Activated CD8-positive, alpha-beta memory T cell treated with anti-CD3 and anti-CD28 coated beads, Interleukin-2, amount 50 U/mL, for 1 hour (primary cell): Measurements from ENCODE around the gene RAB36.
"Not testable (repeated sequence)": the region's sequence is repeated elsewhere in the genome, so short reads cannot be mapped to it uniquely, and the experiment has no call there.

Experiments
- DNase-seq: peaks from one replicate; pipeline ENCODE4 v3.0.0-alpha.2; 2020; ENCODE audit errors: extremely low read depth

The RAB36 gene

DNA sequence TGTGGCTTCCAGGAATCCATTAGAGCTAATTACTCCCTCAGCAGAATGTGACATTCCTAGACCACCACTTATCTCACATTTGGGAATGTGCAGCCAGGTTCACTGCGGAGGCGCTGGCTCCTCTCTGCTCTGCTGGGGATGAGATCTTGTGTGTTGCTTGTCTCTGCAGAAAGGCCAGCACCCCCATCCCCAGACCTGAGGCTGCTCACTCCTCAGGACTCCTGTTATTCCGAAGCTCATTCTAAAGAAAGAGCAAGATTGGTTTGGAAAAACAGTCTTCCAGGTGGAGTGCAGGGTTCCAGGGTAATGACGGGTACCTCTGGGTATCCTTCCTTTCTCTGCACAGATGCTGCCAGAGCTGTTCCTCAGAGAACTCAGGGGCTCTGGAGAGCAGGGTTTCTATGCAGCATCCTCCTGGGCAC, 24.3 kb upstream of the RAB36 start:
- no peak for DNase-seq

DNA sequence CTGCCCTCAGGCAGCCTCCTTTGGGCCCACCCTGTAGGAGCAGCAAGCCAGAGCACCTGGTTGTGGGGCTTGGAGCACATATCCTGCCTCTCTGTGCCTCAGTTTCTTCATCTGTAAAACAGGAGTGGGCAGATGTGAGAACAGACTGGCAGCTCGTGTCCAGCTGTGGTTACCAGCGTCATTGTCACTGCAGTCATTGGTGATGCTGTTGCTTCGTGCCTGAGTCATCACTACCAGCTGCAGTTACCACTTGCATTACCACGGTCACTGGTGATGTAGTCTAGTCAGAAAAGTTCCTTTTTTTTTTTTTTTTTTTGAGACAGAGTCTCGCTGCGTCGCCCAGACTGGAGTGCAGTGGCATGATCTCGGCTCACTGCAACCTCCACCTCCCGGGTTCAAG, 23.9 kb upstream of the RAB36 start:
- DNase-seq, result no peak

DNA sequence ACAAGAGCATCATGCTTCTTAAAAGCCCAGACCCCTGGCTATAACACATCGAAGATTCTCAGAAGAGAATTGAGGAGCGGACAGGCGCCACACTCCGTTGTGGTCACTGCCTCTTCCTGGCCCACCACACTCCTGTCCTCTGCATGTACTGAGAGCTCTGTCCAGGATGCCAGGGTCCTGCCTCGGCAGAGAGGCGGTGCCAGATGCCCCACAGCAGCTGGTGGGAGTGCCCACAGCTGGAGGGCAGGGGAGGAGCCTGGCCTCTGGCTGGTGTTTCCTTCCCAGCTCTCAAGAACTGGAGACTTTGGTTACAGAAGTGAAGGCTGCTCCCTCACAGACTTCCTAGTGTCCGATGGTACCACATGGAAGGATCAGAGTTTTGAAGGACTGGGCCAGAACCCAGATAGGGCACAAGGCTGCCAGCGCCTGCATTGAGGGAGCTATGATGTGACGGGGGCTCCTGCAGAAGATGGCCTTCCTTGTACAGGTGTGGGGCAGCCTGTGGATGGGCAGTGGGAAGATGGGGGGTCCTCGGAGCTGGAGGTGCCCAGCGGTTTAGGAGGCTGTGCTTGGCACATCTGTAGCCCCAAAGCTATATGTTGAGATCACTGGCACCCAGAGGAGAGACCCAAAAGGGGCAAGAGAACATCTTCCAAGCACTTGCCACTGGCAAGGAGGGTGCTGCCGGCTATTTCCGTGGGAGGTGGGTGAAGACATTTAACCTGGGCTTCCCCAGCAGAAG, 22.9 kb upstream of the RAB36 start:
- DNase-seq, result no peak

DNA sequence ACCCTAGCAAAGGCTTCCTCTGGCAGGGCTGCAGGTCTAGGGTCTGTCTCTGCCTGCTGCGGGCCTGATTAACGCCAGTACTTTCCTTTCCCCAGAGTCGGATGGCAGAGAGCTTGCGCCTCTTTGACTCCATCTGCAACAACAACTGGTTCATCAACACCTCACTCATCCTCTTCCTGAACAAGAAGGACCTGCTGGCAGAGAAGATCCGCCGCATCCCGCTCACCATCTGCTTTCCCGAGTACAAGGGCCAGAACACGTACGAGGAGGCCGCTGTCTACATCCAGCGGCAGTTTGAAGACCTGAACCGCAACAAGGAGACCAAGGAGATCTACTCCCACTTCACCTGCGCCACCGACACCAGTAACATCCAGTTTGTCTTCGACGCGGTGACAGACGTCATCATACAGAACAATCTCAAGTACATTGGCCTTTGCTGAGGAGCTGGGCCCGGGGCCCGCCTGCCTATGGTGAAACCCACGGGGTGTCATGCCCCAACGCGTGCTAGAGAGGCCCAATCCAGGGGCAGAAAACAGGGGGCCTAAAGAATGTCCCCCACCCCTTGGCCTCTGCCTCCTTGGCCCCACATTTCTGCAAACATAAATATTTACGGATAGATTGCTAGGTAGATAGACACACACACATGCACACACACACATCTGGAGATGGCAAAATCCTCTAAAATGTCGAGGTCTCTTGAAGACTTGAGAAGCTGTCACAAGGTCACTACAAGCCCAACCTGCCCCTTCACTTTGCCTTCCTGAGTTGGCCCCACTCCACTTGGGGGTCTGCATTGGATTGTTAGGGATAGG, 22.1 kb upstream of the RAB36 start:
- DNase-seq, result no peak

GRCh38 chr22:23123804-23124254, 21.4 kb upstream of the RAB36 start:
- no peak for DNase-seq

DNA sequence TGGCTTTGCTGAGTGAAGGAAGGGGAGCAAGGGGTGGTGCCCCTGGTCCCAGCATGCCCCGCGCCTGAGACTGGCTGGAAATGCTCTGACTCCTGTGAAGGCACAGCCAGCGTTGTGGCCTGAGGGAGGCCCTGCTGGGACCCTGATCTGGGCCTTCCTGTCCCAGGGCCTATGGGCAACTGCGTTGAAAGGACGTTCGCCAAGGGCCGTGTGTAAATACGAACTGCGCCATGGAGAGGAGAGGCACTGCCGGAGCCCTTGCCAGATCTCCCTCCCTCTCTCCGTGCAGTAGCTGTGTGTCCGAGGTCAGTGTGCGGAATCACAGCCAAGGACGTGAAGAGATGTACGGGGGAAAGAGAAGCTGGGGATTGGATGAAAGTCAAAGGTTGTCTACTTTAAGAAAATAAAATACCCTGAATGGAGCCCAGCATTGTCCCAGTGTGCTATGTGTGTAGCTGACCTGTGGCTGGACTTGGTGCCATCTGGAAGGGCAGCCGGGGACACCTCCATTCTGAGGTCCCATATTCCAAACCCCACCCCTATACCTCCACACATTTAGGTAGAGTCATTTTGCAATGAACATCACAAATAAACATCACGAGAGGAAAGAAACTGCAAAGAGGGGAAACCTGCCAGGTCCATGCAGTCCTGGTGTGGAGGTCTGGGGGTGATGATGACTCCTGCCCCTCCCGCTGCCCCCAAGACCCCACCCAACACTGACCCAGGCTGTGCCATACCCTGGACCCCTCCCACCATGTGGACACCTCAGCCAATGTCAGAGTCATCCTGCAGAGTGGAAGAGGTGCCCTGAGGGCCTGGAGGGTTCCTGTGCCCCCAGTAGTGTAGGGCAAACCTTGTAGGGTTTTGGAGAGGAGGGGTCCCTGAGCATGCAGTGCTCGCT, 20.4 kb upstream of the RAB36 start:
- no peak for DNase-seq

DNA sequence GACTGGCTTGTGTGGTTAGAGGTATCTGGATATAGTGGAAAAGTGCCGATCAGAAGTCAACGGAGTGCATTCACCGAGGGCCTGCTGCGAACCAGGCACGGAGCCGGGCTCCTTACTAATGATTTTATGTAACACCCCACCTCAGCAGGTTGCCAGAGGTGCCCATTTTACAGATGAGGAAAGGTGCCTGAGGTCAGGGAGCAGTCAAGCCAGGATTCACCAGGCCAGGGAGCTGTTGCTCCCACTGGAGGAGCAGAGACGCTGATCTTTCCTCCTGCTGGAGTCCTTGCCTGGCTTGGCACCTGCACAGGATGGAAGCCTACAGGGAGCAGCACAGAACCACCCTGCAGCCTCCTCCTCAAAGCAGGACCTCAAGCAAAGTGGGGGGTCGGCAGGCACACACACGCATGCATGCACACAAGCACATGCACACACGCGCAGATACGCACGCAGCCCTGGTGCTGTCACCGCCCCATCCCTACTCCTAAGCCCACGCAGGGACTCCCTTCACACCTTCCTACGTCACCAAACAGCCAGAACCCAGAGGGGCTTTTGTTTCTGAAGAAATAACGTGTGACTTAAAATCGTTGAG, 19.7 kb upstream of the RAB36 start:
- no peak for DNase-seq

GRCh38 chr22:23126165-23127054, 18.9 kb upstream of the RAB36 start:
- no peak for DNase-seq

DNA sequence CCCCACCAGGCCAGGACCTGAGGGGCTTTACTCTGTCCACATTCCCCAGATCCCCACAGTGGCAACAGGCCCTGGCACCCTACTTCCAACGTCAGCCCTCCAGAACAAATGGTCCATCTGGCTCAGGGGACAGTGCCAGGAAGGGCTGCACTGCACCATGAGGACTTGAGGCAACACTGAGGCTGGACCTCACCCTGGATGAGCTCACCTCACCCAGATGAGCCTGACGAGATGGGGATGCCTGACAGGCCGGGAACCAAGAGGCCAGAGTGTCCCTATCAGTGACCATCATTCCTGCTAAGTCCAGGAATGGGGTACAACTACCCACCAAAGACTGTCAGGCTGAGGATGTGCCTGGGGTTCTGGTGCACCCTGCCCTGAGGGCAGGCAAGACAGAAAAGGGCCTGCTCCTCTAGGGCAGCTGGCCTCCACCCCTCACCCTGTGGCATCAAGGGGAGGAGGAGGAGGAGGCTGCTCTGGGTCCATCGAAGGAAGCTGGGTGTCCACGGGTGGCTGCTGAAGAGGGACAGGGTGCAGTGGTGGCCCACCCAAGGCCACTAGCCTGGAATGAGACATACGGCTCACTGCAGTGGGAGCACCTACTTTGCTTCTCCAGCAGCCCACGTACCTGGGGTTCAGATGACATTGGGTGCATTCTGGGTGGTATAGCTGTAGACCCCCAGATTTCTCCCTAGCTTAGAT, 18.1 kb upstream of the RAB36 start:
- DNase-seq, result no peak

- no peak for DNase-seq
Measured at GRCh38 chr22:23127788-23128187, 17.5 kb upstream of the RAB36 start.

DNA sequence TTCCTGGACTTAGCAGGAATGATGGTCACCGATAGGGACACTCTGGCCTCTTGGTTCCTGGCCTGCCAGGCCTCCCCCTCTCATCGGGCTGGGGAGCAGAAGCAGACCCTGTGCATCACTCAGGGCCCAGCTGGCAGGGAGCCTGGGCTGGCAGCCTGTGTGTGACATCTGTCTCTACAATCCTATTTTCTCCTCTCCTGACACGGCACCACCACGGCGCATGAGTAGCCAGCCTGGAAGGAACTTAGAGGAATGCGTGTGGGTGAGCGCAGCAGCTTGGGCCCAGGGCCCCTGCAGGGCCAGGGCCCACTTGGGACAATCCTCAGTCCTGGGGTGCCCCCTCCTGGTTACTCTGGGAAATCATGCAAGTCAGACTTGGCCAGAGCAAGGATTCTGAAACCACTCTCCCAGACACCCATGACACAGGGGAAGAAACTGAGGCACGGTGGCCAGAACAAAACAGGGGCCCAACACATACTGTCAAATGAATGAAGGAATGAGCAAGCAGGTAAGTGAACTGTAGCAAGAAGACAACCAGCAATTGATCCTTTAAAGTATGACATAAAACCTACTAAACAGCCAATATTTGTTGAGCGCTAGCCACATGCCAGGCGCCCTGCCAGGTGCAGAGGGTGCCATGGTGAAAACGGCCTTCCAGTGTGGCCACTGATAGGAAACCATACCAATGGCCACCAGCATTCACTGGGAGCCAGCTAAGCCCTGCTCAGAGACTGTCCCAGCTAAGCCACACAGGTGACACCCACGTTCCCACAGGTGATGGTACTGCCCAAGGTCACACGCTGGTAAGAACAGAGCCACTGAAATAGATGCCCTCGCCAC, 16.8 kb upstream of the RAB36 start:
- peak; percentile 42 for DNase-seq

- DNase-seq, result no peak
Measured at GRCh38 chr22:23129149-23129548, 16.1 kb upstream of the RAB36 start.

DNA sequence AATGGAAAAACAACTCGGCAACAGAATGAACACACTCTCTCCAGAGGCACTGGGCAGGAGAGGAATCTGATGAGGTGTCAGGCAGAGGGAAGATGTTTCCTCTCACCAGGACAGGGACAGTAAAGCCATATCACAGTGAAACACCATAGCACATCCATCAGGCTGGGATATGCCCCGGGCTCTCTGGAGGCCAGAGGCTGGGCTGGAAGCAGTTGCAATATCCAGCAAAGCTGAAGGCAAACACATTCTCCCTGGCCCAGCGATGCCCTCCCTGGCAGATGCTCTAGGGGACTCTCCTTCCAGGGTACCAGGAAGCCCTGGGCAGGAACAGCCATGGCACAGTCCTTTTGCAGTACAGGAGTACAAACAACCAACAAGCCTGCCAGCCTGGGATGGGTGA, 14.6 kb upstream of the RAB36 start:
- DNase-seq, result no peak

GRCh38 chr22:23131931-23132330, 13.3 kb upstream of the RAB36 start:
- DNase-seq, result no peak

DNA sequence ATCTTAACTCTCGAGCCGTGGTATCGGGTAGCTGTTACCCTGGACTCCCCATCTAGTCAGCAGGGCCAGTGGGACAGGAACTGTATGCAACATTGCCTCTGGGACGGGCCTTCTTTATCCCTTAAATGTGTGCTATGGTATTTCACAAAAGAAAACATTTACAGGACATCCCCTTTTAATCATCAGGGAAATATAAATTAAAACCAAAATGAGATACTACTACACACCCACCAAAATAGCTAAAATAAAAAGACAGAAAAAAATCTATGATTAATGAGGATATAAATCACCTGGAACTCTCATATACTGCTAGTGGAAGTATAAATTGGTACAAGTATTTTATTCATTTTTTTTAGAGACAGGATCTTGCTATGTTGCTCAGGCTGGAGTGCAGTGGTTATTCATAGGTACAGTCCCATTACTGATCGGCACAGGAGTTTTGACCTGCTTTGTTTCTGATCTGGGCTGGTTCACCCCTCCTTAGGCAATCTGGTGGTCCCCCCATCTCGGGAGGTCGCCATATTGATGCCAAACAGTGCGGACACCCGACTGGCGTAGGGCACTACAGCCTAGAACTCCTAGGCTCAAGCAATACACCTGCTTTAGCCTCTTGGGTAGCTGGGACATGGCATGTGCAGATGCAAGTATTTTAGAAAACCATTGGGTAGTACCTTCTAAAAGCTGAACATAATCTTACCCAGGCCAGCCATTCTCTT, 12.7 kb upstream of the RAB36 start:
- no peak for DNase-seq

- DNase-seq, result no peak
Measured at GRCh38 chr22:23133922-23134321, 11.4 kb upstream of the RAB36 start.

- DNase-seq, result not testable (repeated sequence)
Measured at GRCh38 chr22:23136991-23137390, 8.3 kb upstream of the RAB36 start.

- no peak for DNase-seq
Measured at GRCh38 chr22:23137468-23137867, 7.8 kb upstream of the RAB36 start.
